Right lung (tissue), 5 donors: ENCODE measurements around the gene CAMSAP3. TPM values are rescaled to one million over a fixed set of nuclear protein-coding genes. Genes with fewer than 3 reads are reported as not detected.

Source experiments
- DNase-seq, 2 donors: peaks; one replicate each; pipeline ENCODE4 v3.0.0-alpha.2; 2013
- polyA plus RNA-seq, 5 donors: library from polyadenylated mRNA; unstranded; fragments of 120-200 nt; gene quantifications; one replicate each; pipeline versions ENCODE4 v1.2.1 to v1.2.3, GENCODE V29; 2013; ENCODE audit warnings: inconsistent platforms in 1 of 5, low replicate concordance in 1 of 5; ENCODE audit not compliant: insufficient read length in 5 of 5, insufficient read depth in 1 of 5

The CAMSAP3 gene
- polyA plus RNA-seq, 5 donors, result 7.8 to 19.7 (median 13.1) TPM

- DNase-seq, result no peak
Measured at GRCh38 chr19:7611541-7612279, 16.0 kb downstream of the CAMSAP3 start.

- no peak for DNase-seq
Measured at GRCh38 chr19:7612282-7613274, 16.9 kb downstream of the CAMSAP3 start.

GRCh38 chr19:7614859-7615741 lies 19.4 kb downstream of the CAMSAP3 start:
- no peak for DNase-seq

GRCh38 chr19:7617172-7617571 lies 21.5 kb downstream of the CAMSAP3 start:
- no peak for DNase-seq

- DNase-seq, result no peak
Measured at GRCh38 chr19:7617735-7618134, 22.1 kb downstream of the CAMSAP3 start.

- DNase-seq, result no peak
Measured at GRCh38 chr19:7618348-7618747, 22.7 kb downstream of the CAMSAP3 start.

GRCh38 chr19:7618771-7619510 lies 23.3 kb downstream of the CAMSAP3 start:
- DNase-seq, result peak in 1 of 2 donors; percentile 62

GRCh38 chr19:7619671-7620441 lies 24.2 kb downstream of the CAMSAP3 start:
- no peak for DNase-seq

GRCh38 chr19:7620442-7621412 lies 25.1 kb downstream of the CAMSAP3 start:
- no peak for DNase-seq

GRCh38 chr19:7622933-7623685 lies 27.4 kb downstream of the CAMSAP3 start:
- DNase-seq, result no peak

GRCh38 chr19:7623725-7624603 lies 28.3 kb downstream of the CAMSAP3 start:
- DNase-seq, result no peak

- DNase-seq, result no peak
Measured at GRCh38 chr19:7624810-7625209, 29.1 kb downstream of the CAMSAP3 start.

- DNase-seq, result no peak
Measured at GRCh38 chr19:7625763-7626372, 30.2 kb downstream of the CAMSAP3 start.

GRCh38 chr19:7627166-7627565 lies 31.5 kb downstream of the CAMSAP3 start:
- DNase-seq, result no peak

- no peak for DNase-seq
Measured at GRCh38 chr19:7628589-7629311, 33.1 kb downstream of the CAMSAP3 start.
